ENCODE measurements around the gene MAU2.
"Not testable (repeated sequence)": the region's sequence is repeated elsewhere in the genome, so short reads cannot be mapped to it uniquely, and the experiment has no call there.

Gene MAU2

GRCh38 chr19:19385896-19386869 lies 65.6 kb downstream of the MAU2 start:
- peak in 4 of 5 experiments; percentile 15 to 77 (median 30) for DNase-seq

GRCh38 chr19:19387108-19387507 lies 66.5 kb downstream of the MAU2 start:
- DNase-seq, result no peak

GRCh38 chr19:19388568-19389555 lies 68.2 kb downstream of the MAU2 start:
- peak in 1 of 5 experiments; percentile 29 for DNase-seq

GRCh38 chr19:19389683-19390082 lies 69.1 kb downstream of the MAU2 start:
- not testable (repeated sequence) for DNase-seq

GRCh38 chr19:19394333-19394732 lies 73.7 kb downstream of the MAU2 start:
- DNase-seq, result not testable (repeated sequence)

- DNase-seq, result no peak
Measured at GRCh38 chr19:19399733-19400433, 79.3 kb downstream of the MAU2 start.

GRCh38 chr19:19402656-19403372 lies 82.2 kb downstream of the MAU2 start:
- DNase-seq, result no peak

GRCh38 chr19:19403373-19403901 lies 82.8 kb downstream of the MAU2 start:
- no peak for DNase-seq

GRCh38 chr19:19404879-19405860 lies 84.5 kb downstream of the MAU2 start, which contains the start of gene GATAD2A:
GATAD2A (plus strand) TSS chr19:19405675; CDS start chr19:19465346, 59,671 bp downstream.
- DNase-seq, result peak; percentile 84 to 91 (median 86)

GRCh38 chr19:19405971-19406877 lies 85.6 kb downstream of the MAU2 start:
- peak; percentile 32 to 54 (median 36) for DNase-seq

GRCh38 chr19:19406878-19407632 lies 86.4 kb downstream of the MAU2 start:
- peak in 4 of 5 experiments; percentile 23 to 73 (median 35) for DNase-seq

- no peak for DNase-seq
Measured at GRCh38 chr19:19407633-19407930, 87.0 kb downstream of the MAU2 start.
